ENCODE results near the gene CYP1B1.
"Not testable (repeated sequence)": the region's sequence is repeated elsewhere in the genome, so short reads cannot be mapped to it uniquely, and the experiment has no call there.

Gene CYP1B1

GRCh38 chr2:38032946-38033345, 43.0 kb downstream of the CYP1B1 start:
- DNase-seq: no peak

GRCh38 chr2:38030635-38031355, 45.2 kb downstream of the CYP1B1 start:
- DNase-seq: no peak

- no peak for DNase-seq
Observed at GRCh38 chr2:38029512-38029911, 46.4 kb downstream of the CYP1B1 start.

GRCh38 chr2:38028829-38029228, 47.1 kb downstream of the CYP1B1 start:
- DNase-seq: no peak

- no peak for DNase-seq
Observed at GRCh38 chr2:38026846-38027245, 49.1 kb downstream of the CYP1B1 start.

- DNase-seq: no peak
Observed at GRCh38 chr2:38021589-38021988, 54.4 kb downstream of the CYP1B1 start.

- DNase-seq: not testable (repeated sequence)
Observed at GRCh38 chr2:38020359-38021069, 55.4 kb downstream of the CYP1B1 start.

- DNase-seq: no peak
Observed at GRCh38 chr2:38017836-38018235, 58.1 kb downstream of the CYP1B1 start.

All from central memory CD4-positive, alpha-beta T cell (primary cell).